NCI-H128 (cell line): ENCODE measurements around the gene CDKL5.
"Not testable (repeated sequence)": the region's sequence is repeated elsewhere in the genome, so short reads cannot be mapped to it uniquely, and the experiment has no call there.

ENCODE experiments used
- DNase-seq: peaks from one replicate; lab custom pipeline; 2025; ENCODE audit not compliant: unreplicated experiment; lab: John Stamatoyannopoulos, UW

The CDKL5 gene

GRCh38 chrX:18573556-18573955, 148.1 kb downstream of the CDKL5 start:
- no peak for DNase-seq

- DNase-seq = no peak
Measured at GRCh38 chrX:18574591-18574990, 149.2 kb downstream of the CDKL5 start.

DNA sequence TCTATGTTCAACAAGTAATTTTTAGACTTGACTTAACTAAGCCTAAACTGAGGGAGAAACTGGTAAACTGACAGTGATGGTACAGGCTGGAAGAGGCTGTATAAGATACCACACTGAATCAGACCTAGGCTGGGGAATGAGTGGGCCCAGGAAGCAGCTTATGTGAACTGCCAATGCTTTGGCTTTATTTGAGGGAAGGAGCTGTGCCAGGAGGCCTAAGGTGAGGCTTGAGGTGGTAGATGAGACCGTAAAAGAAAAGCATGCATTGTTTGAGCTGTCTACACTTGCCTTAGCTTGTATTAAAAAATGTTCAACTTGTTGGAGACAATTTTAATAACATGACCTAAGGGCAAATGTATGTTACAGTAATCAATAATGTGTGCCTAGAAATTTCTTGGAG, 150.3 kb downstream of the CDKL5 start:
- DNase-seq = no peak

GRCh38 chrX:18577400-18577799, 152.0 kb downstream of the CDKL5 start:
- no peak for DNase-seq

- DNase-seq = no peak
Measured at GRCh38 chrX:18578546-18578945, 153.1 kb downstream of the CDKL5 start.

DNA sequence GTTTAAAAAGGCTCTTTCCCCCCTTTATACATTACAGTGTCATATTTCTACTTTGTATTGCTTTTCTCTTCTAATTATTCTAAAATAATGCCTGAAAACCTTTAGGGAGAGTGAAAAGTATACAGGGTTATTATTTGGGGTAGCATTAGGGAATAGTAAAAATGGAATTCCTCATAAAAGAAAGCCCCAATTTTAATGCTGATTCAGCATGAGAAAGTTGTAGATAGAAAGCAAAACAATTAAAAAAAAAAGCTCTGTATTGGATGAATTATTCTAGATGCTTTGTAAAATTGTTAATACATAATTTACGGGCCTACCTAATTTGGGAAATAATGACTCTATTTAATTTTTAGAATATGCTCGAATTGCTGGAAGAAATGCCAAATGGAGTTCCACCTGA, 154.1 kb downstream of the CDKL5 start:
- no peak for DNase-seq

DNA sequence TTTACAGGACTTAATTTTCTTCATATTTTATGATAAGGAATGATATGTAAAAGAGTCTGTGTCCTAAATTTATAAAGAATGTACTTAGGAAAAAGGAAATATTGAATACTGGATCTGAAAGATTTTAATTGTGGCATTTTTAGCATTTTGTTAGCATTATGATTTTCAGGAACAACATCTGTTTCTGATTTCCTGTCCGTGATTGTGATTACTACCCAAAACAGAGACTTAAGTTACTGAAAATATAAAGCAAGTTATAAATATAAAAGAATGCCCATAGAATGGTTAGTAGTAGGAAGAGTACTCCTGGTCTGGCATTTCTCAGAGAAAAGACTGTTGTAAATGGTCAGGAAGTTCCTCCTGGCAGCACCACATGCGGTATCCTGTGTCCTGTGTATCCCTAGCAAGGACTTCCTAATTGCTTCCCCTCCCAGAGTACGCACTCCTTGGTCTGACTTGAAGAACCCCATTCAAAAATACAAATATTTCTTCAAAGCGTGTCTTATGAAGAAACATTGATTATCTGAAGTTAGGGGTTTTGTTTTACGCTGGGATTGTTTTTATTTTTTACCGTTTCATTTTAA, 157.6 kb downstream of the CDKL5 start:
- no peak for DNase-seq

- DNase-seq = not testable (repeated sequence)
Measured at GRCh38 chrX:18589292-18589691, 163.9 kb downstream of the CDKL5 start.

DNA sequence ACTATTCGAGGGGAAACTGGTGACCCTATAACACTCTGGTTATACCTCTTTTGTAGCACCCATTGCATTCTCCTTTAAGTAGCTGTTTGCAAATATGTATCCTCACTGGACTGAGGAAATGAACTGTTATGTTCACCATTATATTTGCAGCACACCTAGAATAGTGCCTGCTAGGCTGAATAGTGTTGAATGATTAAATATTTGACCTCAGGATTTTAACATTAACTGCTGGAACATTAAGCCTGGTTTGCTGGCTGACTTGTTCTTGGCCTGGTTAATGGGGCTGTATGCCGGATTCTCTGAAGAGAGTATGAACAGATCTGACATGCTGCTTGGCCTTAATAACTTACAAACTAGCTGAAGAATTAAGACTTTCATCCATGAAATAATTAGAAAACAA, 166.4 kb downstream of the CDKL5 start:
- DNase-seq = no peak

DNA sequence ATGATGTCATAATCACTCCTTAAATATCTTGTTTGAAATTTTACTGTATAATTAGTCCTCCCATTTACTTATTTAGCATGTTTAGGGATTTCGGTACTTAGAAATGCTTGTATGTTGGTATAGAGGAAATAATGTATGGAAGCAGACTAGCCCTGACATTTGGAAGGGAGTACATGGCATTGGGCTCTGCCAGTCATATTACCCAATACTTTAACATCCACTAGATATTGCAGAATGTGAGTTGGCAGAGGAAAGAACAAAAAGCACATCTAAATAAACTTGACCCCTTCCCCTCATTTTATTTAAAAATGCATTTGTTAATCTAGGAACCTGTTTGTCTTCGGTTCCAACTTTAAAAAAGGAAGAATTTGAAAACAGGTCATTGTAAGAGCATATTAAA, 168.7 kb downstream of the CDKL5 start:
- DNase-seq = no peak

- DNase-seq = no peak
Measured at GRCh38 chrX:18596096-18596495, 170.7 kb downstream of the CDKL5 start.

GRCh38 chrX:18598413-18598812, 173.0 kb downstream of the CDKL5 start:
- no peak for DNase-seq

GRCh38 chrX:18607966-18608365, 182.6 kb downstream of the CDKL5 start:
- no peak for DNase-seq

DNA sequence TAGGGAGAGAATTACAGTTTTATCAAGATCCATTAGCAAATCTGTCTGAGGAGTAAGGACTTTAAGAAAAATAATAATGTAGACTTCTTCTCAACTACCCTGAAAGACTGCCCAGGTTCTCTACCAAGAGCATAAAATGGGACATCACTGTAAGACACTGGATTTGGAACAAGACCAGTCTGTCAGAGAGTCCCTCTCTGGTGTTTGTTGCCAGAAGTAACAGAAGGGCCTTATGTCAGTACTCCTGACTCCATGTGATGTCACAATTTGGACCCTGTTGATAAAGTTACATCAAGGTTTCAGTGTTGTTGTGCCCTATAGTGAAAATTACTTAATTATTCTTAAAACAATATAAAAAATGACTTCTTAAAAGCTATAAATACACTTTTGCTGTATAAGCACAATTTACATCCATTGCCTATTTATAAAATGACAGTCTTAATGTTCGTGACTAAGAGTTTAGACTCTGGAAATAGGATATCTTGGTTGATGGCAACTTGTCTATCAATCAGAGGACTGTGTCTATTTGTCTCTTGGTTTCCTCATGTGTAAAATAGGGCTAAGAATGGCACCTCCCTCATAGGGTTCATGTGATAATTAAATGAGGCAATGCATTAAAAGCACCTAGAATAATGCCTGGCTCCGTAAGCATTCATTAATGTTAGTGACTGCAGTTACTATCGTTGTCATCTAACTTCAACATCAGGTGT, 188.7 kb downstream of the CDKL5 start:
- no peak for DNase-seq

DNA sequence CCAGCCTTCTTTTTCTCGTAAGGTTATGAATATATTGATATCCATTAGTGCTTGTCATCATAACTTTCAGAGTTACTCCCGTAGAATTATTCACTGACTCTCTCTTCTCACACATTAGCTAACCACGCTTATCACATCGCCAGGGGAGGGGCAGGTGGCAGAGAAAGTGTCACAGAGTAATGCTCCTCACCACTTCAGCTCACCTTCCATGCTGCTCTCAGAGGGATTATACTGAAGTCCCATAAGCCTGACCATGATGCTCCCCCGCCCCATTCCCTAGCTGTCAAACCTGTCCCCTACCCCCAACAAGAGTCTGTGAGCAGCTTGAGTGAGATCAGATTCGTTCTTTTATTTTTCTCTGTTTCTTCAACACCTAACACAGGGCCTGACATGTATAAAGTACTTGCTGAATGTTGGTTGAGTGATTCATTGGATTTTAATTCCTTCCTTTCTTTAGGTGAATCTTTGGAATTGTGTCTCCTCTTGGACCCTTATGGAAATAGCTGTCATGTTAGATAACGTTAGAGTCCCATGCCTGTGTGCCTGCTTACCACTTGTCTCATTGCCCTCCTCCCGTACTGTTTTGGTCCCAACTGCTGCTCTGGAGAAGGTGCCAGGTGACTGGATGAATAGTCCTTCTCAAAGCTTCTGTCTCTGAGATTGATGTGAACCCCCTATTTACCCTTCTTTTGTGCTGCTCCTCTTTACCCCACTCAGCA, 191.4 kb downstream of the CDKL5 start:
- no peak for DNase-seq

DNA sequence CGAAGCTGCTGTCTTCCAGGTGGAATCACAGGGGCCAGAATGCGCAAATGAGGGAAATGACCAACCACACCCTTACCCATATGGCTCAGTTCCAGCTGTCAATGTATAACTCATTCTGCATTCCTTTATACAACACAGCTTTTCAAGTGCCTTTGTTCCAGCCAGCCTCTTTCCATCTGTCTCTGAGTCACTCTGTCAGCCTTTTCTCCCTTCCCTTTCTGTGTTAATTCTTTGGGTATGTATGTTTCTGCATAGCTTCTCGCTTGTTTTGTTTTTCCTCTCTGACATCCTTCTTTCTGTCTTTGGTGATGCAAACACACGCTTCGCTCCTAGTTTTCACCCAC, 192.0 kb downstream of the CDKL5 start:
- no peak for DNase-seq

DNA sequence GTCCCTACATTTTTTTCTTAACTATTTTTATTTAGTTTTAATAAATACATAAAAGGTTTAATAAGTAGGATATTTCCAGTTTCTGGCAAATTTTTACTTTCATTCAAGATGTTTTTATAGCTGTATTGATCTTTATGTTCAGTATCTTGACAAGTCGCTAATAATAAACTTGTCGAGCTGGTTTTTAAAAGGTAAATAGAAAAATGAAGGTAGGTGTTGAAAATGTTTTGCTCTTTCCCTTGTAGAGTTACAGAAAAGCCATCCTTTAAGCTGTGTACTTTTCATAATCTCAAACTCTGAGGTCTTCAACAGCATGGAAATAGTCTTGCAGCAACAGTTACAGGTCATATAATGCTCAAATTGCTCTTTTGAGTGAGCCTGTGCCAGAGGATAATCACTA, 193.9 kb downstream of the CDKL5 start:
- DNase-seq = no peak

GRCh38 chrX:18620349-18620748, 194.9 kb downstream of the CDKL5 start:
- no peak for DNase-seq

- DNase-seq = no peak
Measured at GRCh38 chrX:18624599-18624998, 199.2 kb downstream of the CDKL5 start.

DNA sequence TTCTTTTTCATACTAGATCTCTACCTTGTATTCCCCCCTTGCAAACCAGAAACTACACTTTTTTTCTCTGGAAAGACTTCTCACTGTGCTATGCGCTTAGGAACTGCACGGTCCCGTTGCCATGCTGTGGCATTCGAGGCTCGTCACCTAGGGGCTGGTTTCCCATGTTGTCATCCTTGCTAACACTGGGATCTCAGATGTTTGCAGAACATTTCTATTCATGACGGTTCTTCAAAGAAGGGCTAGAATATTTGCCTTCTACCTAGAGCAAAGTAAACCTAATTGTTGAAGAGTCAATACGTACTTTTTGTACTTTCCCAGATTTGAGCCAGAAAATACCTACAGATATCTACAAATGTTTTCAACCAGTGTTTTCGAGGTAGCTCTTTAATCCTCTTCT, 205.5 kb downstream of the CDKL5 start:
- DNase-seq = no peak

DNA sequence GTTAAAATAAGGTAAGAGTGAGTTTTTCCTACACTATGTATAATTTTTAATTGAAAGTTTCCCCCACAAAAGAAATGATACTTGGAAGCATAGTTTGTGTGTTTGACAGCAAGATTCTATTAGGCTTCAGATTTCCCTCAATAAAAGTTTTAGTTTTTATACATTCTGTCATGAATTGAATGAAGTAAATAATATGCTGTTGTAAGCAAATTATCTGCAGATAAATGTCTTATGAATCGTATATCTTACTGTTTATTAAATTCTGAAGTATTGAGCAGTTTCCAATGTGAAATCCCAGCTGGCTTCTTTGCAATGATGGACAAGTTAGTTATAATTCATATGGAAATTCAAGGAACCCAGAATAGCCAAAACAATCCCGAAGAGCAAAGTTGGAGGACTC, 213.0 kb downstream of the CDKL5 start:
- no peak for DNase-seq

GRCh38 chrX:18639280-18639679, 213.9 kb downstream of the CDKL5 start:
- DNase-seq = no peak

DNA sequence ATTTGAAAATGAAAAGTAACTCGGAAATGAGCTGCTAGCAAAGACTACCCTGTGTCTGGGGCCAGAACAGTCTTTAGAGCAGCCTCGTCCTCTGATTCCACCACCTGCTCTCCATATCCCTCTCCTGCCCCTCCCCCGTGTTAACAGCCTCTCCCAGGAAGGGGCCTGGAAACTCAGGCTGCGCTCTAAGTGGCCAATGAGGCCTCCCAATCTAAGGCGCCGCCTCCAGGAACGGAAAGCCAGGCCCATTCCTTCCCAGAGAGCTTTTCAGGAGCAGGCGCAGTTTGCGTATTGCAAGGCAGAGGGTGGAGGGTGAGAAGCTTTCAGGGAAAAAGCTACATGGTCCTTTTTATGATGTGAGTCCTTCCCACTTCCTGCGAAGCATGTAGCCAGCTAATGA, 215.3 kb downstream of the CDKL5 start:
- DNase-seq = no peak
